Chondrocyte (in vitro differentiated cells): Measurements from ENCODE around the gene SMR3B. TPM values are rescaled to one million over a fixed set of nuclear protein-coding genes. Genes with fewer than 3 reads are reported as not detected.

ENCODE experiments used
- DNase-seq: peaks from one replicate; pipeline ENCODE4 v3.0.0; 2021; ENCODE audit warnings: mixed read lengths, low spot score
- H3K27ac Mint-ChIP-seq: one replicate; pipeline ENCODE4 v1.8.0; 2021; ENCODE audit warnings: mild to moderate bottlenecking, moderate library complexity, mixed read lengths; ENCODE audit not compliant: unreplicated experiment
- H3K27me3 Mint-ChIP-seq: 2 replicates; pipeline ENCODE4 v1.8.0; 2021; ENCODE audit warnings: low read depth, mixed read lengths
- H3K36me3 Mint-ChIP-seq: 2 replicates; pipeline ENCODE4 v1.8.0; 2021; ENCODE audit warnings: low read depth, mixed read lengths
- H3K4me1 Mint-ChIP-seq: 2 replicates; pipeline ENCODE4 v1.8.0; 2021; ENCODE audit warnings: low read depth, mild to moderate bottlenecking, mixed read lengths
- H3K4me3 Mint-ChIP-seq: one replicate; pipeline ENCODE4 v1.8.0; 2021; ENCODE audit warnings: mild to moderate bottlenecking, moderate library complexity, mixed read lengths; ENCODE audit not compliant: unreplicated experiment
- H3K9me3 Mint-ChIP-seq: 2 replicates; pipeline ENCODE4 v1.8.0; 2021; ENCODE audit warnings: low read depth, mixed read lengths
- total RNA-seq: library from RNA; stranded (reverse); gene quantifications from 3 replicates; pipeline ENCODE4 v1.2.1, GENCODE V29; 2021
- TF ChIP-seq, protein P1 (sequence below): fragments of 200-600 bp; sonication (generic); IDR thresholded peaks from 2 replicates; pipeline ENCODE4 v1.5.0; 2021; ENCODE audit warnings: antibody characterized with exemption, mild to moderate bottlenecking, moderate library complexity

SMR3B gene
- total RNA-seq, 1 donor from 2014 or later, result not detected

DNA sequence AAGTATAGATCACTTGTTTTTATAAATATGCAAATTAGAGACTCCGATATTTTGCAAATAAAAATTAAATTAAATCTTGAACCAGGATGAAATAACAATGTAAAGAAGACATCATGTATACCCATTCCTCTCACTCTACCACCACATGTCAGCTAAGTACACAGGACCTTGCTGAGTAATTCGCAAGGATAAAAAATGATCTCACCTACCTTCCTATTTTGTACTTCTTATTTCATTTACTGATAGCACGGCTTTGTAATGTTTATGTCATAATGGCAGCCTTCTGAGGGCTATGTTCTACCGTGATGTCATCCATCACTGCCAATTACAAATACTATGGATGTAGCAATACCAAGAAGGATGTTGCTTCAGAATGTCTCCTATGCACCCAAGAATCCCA, 10.9 kb upstream of the SMR3B start:
- Mint-ChIP-seq H3K36me3 (no peaks in the 10 kb centered on the region), H3K27ac (no peak overlapping the region), H3K27me3 (no peaks in the 10 kb centered on the region), H3K4me1 (no peaks in the 10 kb centered on the region), H3K9me3 (peaks cover 11% of the 10 kb centered on the region), H3K4me3 (no peak overlapping the region)
- TF ChIP-seq, protein P1, sequence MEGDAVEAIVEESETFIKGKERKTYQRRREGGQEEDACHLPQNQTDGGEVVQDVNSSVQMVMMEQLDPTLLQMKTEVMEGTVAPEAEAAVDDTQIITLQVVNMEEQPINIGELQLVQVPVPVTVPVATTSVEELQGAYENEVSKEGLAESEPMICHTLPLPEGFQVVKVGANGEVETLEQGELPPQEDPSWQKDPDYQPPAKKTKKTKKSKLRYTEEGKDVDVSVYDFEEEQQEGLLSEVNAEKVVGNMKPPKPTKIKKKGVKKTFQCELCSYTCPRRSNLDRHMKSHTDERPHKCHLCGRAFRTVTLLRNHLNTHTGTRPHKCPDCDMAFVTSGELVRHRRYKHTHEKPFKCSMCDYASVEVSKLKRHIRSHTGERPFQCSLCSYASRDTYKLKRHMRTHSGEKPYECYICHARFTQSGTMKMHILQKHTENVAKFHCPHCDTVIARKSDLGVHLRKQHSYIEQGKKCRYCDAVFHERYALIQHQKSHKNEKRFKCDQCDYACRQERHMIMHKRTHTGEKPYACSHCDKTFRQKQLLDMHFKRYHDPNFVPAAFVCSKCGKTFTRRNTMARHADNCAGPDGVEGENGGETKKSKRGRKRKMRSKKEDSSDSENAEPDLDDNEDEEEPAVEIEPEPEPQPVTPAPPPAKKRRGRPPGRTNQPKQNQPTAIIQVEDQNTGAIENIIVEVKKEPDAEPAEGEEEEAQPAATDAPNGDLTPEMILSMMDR, result no peak
- no peak for DNase-seq

GRCh38 chr4:70372760-70373159, 10.2 kb upstream of the SMR3B start:
- H3K4me3 Mint-ChIP-seq, result no peak overlapping the region

GRCh38 chr4:70380578-70380977, 2.4 kb upstream of the SMR3B start:
- no peak overlapping the region for H3K27ac Mint-ChIP-seq

More at GRCh38 chr4:70372760-70373159, 10.2 kb upstream of the SMR3B start:
- no peaks in the 10 kb centered on the region for H3K4me1 Mint-ChIP-seq
- H3K9me3 Mint-ChIP-seq, result peaks cover 11% of the 10 kb centered on the region
- no peak overlapping the region for H3K27ac Mint-ChIP-seq
- H3K27me3 Mint-ChIP-seq, result no peaks in the 10 kb centered on the region
- TF ChIP-seq, protein P1, result no peak
- no peaks in the 10 kb centered on the region for H3K36me3 Mint-ChIP-seq
- no peak for DNase-seq

DNA sequence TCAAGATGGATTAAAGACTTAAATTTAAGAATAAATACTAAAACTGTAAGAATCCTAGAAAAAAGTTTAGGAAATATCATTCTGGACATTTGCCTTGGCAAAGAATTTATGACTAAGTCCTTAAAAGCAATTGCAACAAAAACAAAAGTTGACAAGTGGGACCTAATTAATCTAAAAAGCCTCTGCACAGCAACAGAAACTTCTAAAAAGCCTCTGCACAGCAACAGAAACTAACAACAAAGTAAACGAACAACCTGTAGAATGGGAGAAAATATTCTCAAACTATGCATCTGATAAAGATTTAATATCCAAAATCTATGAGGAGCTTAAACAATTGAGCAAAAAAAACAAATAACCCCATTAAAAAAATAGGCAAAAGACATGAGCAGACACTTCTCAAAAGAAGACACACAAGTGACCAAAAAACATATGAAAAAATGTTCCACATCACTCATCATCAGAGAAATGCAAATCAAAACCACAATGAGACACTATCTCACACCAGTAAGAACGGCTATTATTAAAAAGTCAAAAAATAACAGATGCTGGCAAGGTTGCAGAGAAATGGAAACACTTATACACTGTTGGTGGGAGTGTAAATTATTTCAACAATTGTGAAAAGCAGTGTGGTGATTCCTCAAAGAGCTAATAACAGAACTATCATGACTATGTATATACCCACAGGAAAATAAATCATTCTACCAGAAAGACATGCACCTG, 9.3 kb downstream of the SMR3B start:
- H3K36me3 Mint-ChIP-seq, result no peaks in the 10 kb centered on the region
- no peaks in the 10 kb centered on the region for H3K9me3 Mint-ChIP-seq
- no peaks in the 10 kb centered on the region for H3K4me1 Mint-ChIP-seq
- H3K27me3 Mint-ChIP-seq, result peaks cover 5% of the 10 kb centered on the region
- no peak overlapping the region for H3K4me3 Mint-ChIP-seq
- H3K27ac Mint-ChIP-seq, result no peak overlapping the region
- no peak for DNase-seq
- TF ChIP-seq, protein P1, result no peak

More at GRCh38 chr4:70380578-70380977, 2.4 kb upstream of the SMR3B start:
- Mint-ChIP-seq H3K36me3 (no peaks in the 10 kb centered on the region), H3K27me3 (peaks cover 3% of the 10 kb centered on the region), H3K4me1 (no peaks in the 10 kb centered on the region), H3K9me3 (peaks cover 2% of the 10 kb centered on the region), H3K4me3 (no peak overlapping the region)
- no peak for DNase-seq
- TF ChIP-seq, protein P1, result no peak

DNA sequence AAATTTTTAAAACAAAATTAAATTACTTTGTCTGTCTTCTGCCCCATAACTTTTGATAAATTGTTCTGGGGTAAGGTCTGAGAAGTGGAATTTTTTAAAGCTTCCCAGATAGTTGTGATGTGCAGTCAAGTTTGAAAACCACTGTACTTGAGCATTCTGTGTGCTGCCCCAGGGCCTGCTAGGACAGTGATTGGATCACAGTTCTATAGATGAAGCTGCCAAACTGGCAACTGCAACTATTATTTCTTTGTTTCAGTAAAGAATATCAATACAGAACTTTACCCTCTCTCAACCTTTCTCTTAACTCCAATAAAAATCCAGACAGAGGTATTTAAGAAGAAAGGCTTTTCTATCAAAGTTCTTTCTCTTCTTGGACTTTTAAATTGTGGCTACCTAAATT, 14.6 kb downstream of the SMR3B start, which contains the start of gene OPRPN:
OPRPN (plus strand) TSS at position 361 of the 400 bp plus-strand sequence. CDS start 1,346 bp downstream, outside the sequence.
- H3K4me1 Mint-ChIP-seq, result no peaks in the 10 kb centered on the region
- no peak within 1 kb of the TSS for H3K4me3 Mint-ChIP-seq
- no peak for DNase-seq
- H3K9me3 Mint-ChIP-seq, result no peaks in the 10 kb centered on the region
- H3K27me3 Mint-ChIP-seq, result peaks cover 10% of the 10 kb centered on the region
- no peaks in the 10 kb centered on the region for H3K36me3 Mint-ChIP-seq
- no peak within 1 kb of the TSS for H3K27ac Mint-ChIP-seq
- TF ChIP-seq, protein P1, result no peak
